Measurements from ENCODE around the gene TMEM17.
A peak's percentile ranks its signal among the peaks of the same experiment; 100 is the strongest.

TMEM17 gene

DNA sequence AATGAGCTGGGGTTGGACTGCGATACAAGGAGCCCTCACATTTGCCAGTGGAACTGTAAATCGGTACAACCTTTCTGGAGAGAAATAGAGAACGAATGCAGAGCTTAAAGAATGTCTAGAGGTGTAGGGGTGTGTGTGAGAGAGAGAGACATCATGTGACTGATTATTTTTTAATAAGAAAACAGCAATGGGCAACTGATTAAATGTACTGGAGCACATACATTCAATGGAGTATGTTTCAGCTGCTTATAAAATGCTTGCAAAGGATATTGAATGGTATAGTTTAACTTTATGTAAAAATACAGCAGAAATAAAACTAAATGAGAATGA lies 391 bp upstream of the TMEM17 start:
- TF ChIP-seq, protein P1, sequence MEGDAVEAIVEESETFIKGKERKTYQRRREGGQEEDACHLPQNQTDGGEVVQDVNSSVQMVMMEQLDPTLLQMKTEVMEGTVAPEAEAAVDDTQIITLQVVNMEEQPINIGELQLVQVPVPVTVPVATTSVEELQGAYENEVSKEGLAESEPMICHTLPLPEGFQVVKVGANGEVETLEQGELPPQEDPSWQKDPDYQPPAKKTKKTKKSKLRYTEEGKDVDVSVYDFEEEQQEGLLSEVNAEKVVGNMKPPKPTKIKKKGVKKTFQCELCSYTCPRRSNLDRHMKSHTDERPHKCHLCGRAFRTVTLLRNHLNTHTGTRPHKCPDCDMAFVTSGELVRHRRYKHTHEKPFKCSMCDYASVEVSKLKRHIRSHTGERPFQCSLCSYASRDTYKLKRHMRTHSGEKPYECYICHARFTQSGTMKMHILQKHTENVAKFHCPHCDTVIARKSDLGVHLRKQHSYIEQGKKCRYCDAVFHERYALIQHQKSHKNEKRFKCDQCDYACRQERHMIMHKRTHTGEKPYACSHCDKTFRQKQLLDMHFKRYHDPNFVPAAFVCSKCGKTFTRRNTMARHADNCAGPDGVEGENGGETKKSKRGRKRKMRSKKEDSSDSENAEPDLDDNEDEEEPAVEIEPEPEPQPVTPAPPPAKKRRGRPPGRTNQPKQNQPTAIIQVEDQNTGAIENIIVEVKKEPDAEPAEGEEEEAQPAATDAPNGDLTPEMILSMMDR (IDR thresholded peaks at IDR 0.05; ENCODE audit: low read length, missing control alignments), result no peak
- no peak for DNase-seq (ENCODE audit: low read depth)
- peak overlapping the region; percentile 67 for H3K4me3 ChIP-seq (replicated peaks; ENCODE audit: low read depth, low read length)

DNA sequence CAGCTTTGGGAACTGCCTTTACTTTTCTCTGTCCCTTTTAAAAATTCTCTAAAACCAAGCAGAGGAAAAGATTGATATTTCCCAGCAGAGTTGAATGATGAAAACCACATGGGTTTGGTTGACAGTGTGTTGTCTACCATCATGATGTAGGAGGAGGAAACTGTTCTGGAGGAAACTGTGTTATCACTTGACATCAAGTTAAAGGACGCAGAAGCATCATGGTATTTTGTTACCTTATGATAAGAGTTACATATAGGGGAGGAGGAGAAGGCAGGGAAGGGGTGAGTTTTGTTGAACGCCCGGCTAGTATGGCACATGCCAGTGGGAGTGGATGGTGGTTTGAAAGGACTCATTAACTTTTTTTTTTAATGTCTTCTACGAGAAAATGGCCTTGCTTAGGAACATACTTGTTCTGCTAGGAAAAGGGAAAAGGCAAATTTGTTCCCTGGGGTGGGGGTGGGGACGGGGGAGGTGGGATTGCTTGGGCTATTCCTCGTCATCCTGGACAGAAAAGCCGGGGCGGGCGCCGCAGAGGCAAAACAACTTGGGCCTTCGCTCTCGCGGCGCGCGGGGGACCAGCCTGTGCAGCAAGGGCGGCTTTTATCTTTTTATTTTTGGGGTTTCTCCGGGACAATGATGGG lies 766 bp downstream of the TMEM17 start:
- DNase-seq (ENCODE audit: low read depth), result no peak
- TF ChIP-seq, protein P1 (IDR thresholded peaks at IDR 0.05; ENCODE audit: low read length, missing control alignments), result no peak
- H3K4me3 ChIP-seq (replicated peaks; ENCODE audit: low read depth, low read length), result peak overlapping the region; percentile 67

DNA sequence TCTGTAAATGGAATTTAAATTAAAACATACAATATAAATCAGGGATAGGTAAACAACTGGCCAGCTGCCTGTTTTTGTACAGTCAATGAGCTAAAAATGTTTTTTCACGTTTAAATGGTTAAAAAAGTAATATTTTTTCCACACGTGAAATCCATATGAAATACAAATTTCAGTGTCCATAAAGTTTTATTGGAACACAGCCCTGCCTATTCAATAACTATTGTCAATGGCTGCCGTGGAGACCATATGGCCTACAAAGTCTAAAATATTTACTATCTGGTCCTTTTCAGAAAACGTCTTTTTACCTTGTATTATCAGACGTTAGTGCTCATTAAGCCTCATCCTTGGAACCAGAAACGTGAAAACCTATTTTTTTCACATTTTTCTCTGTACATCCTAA lies 1.3 kb downstream of the TMEM17 start:
- DNase-seq (ENCODE audit: low read depth), result no peak
- TF ChIP-seq, protein P1 (IDR thresholded peaks at IDR 0.05; ENCODE audit: low read length, missing control alignments), result no peak
- no peak overlapping the region for H3K4me3 ChIP-seq (replicated peaks; ENCODE audit: low read depth, low read length)

DNA sequence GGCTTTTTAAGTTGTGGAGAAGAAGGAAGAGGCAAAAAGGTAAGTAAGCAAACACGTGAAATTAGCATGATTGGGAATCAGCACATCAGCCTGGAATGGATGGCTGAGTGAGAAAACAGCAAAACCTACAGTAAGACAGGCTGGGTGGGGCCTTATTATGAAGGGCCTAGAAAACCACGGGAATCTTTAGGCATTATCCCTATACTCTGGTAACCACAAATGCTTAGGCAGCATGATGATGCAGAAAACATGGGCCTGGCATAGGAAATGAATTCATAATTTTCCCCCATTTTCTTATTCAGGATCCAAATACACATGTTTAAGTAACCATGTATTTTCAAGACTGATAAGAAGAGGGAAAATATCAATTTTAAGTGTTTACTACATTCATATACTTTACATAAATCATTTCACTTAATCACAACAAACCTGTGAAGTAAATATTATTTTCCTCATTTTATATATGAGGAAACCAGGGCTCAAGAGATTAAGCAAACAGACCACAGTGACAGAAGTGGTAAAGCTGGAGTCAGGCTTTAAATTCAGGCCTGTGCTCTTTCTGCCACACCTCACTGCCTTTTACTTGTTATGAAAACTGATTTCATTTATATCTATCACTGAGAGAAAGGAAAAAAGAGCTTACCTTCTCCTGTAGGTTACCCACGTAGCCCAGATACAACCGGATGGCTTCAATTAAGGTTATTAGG lies 4.0 kb downstream of the TMEM17 start:
- TF ChIP-seq, protein P1 (IDR thresholded peaks at IDR 0.05; ENCODE audit: low read length, missing control alignments), result no peak
- DNase-seq (ENCODE audit: low read depth), result peak; percentile 14
- no peak overlapping the region for H3K4me3 ChIP-seq (replicated peaks; ENCODE audit: low read depth, low read length)

DNA sequence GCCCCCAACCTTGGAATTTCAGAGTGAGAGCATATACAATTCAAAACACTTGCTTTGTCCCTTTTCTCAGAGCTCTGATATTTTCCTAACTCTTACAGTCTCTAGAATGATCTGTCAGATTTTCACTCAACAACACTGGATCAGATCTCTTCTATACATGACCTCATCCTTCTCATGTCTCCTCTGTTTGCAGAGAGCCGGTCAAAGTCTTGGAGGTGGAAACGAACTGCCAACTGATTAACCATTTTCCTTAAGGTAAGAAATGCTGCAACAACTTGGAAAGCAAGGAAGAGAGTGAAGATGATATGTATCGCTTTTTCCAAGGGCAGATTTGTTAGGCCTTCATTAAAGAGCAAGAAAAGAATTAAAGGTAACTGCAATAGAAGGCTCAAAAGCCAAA lies 4.9 kb downstream of the TMEM17 start:
- TF ChIP-seq, protein P1 (IDR thresholded peaks at IDR 0.05; ENCODE audit: low read length, missing control alignments), result no peak
- DNase-seq (ENCODE audit: low read depth), result no peak
- H3K4me3 ChIP-seq (replicated peaks; ENCODE audit: low read depth, low read length), result no peak overlapping the region

DNA sequence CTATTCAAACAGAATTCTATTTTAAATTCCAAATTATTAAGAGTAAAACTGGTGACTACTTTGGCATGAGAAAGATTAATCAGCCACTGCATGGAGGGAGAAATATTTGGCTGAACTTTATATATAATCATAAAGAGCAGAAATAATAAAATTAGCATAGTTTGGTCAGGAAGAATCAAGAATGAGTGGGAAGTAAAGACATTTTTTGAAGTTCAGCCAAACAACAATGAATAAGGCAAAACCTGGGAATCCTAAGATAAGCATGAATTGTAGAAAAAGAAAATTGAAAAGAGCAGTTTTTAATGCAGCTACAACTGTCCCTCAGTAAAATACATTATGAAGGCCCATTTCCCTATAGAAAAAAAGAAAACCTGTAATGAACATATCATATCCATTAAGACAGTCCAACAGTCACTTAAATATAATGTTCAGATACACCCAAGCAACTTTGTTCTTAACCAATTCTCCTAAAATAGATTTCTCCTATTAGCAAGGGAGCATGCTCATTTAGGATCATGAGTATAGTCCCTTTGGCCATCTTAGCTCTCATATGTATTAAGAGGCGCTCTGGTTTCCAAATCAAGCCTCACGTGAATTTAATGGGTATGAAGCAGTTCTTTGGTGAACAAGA lies 6.5 kb downstream of the TMEM17 start:
- TF ChIP-seq, protein P1 (IDR thresholded peaks at IDR 0.05; ENCODE audit: low read length, missing control alignments), result no peak
- DNase-seq (ENCODE audit: low read depth), result no peak

More for the DNA sequence above, 6.5 kb downstream of the TMEM17 start:
- no peak overlapping the region for H3K4me3 ChIP-seq (replicated peaks; ENCODE audit: low read depth, low read length)

Measured in fibroblast of pulmonary artery (primary cell).